Gastrocnemius medialis (tissue), 4 donors: ENCODE results near the gene COL4A3. TPM values are rescaled to one million over a fixed set of nuclear protein-coding genes. Genes with fewer than 3 reads are reported as not detected.
A peak's percentile ranks its signal among the peaks of the same experiment; 100 is the strongest.
"Not testable (repeated sequence)": the region's sequence is repeated elsewhere in the genome, so short reads cannot be mapped to it uniquely, and the experiment has no call there.

Source experiments
- ATAC-seq, 2 donors: fragments of 150-250 bp; one replicate each; pipeline ENCODE4 v1.9.1; 2016
- DNase-seq, 2 donors: peaks; one replicate each; pipeline ENCODE4 v3.0.0-alpha.2; 2019
- H3K27ac ChIP-seq, 4 donors: fragments of 200-600 bp; sonication (generic); 1 replicate in 1 of 4; 2 replicates in 3 of 4; pipeline ENCODE4 v1.5.1; 2016 to 2018; ENCODE audit warnings: mild to moderate bottlenecking in 2 of 4, moderate library complexity in 1 of 4
- H3K27me3 ChIP-seq, 3 donors: fragments of 200-600 bp; sonication (generic) in 2 of 3; 1 replicate in 1 of 3; 2 replicates in 2 of 3; pipeline versions ENCODE4 v1.5.1 to v1.6.0; 2016 to 2019; ENCODE audit warnings: mild to moderate bottlenecking in 1 of 3, moderate library complexity in 1 of 3
- H3K36me3 ChIP-seq, 2 donors: fragments of 200-600 bp; sonication (generic) in 1 of 2; one replicate each; pipeline ENCODE4 v1.5.1; 2017 to 2018
- H3K4me1 ChIP-seq, 2 donors: fragments of 200-600 bp; sonication (generic) in 1 of 2; one replicate each; pipeline ENCODE4 v1.5.1; 2016 to 2017; ENCODE audit warnings: mild to moderate bottlenecking in 2 of 2
- H3K4me3 ChIP-seq, 4 donors: fragments of 200-600 bp; sonication (generic) in 3 of 4; 1 replicate in 1 of 4; 2 replicates in 3 of 4; pipeline ENCODE4 v1.5.1; 2016 to 2019; ENCODE audit warnings: mild to moderate bottlenecking in 2 of 4
- H3K9me3 ChIP-seq, 3 donors: fragments of 200-600 bp; sonication (generic) in 2 of 3; 1 replicate in 1 of 3; 2 replicates in 2 of 3; pipeline ENCODE4 v1.5.1; 2016 to 2019
- POLR2A ChIP-seq, 2 donors: fragments of 450-650 bp; IDR thresholded peaks; one replicate each; pipeline ENCODE4 v1.6.1; 2017; ENCODE audit warnings: antibody characterized with exemption in 2 of 2, mild to moderate bottlenecking in 2 of 2, moderate library complexity in 2 of 2
- in situ Hi-C, 4 donors: fragments of 200-750 bp; cut with MboI; loops; one replicate each; pipeline versions ENCODE4 v1.15.0 to v1.8.0; 2017; ENCODE audit warnings: low sequenced_read_pairs in 4 of 4
- intact Hi-C: fragments of 100-400 bp; cut with DNase I; formaldehyde crosslinking; loops from one replicate; pipeline ENCODE4 v1.15.1; 2023; ENCODE audit warnings: low total_unique reads
- total RNA-seq, 4 donors: library from RNA; depleted of rRNA; stranded (reverse); fragments of >200 nt; gene quantifications; one replicate each; pipeline versions ENCODE4 v1.1.0 to v1.2.3, GENCODE V29; 2016
- TF ChIP-seq, protein P1 (sequence below), 5 experiments: fragments of 450-650 bp in 3 of 5; fragments of 200-600 bp in 2 of 5; sonication (generic) in 2 of 5; IDR thresholded peaks in 4 of 5; conservative IDR thresholded peaks in 1 of 5; 1 replicate in 4 of 5; 2 replicates in 1 of 5; pipeline ENCODE4 v1.5.1; 2016 to 2019; ENCODE audit warnings: antibody characterized with exemption in 5 of 5, mild to moderate bottlenecking in 3 of 5, moderate library complexity in 3 of 5

Gene COL4A3
- total RNA-seq, 4 donors from 2014 or later: 1.9 to 66.8 (median 3.8) TPM

DNA sequence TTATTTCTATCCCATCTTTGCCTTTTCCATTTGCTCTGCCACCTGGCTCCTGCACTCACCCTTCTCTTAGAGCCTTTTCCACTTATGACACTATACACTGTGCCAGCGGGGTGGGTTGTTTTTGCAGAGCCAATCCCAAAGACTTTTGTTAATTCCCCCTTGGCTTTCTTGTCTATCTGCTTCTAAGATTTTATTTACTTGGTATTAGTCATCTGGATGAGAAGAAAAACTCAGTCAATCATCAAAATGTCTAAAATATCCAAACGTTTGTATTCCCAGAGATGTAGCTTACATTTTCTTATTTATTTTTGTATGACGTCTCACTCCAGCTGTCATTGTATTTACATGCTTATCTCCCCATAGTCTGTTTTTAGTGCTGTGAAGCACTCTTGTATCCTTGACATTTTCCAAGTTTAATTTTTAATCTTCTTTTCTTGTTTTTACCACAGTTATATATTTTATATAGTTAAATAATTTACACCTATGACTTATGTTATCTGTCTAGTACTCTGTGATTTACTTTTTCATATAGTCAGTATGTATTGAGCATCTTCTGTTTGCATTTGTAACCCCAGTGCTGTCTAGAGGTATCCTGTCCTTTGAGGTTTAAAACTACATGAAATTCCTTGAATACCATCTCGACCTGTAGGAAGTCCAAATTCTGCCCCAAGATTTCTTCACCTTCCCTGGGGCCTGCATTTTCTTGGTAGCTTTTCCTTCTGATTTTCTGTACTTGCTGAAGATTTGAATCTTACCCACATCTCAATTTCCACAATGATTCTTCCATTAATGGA is 55.1 kb downstream of the COL4A3 start:
- in situ Hi-C loops: no loop called here
- DNase-seq: no peak

DNA sequence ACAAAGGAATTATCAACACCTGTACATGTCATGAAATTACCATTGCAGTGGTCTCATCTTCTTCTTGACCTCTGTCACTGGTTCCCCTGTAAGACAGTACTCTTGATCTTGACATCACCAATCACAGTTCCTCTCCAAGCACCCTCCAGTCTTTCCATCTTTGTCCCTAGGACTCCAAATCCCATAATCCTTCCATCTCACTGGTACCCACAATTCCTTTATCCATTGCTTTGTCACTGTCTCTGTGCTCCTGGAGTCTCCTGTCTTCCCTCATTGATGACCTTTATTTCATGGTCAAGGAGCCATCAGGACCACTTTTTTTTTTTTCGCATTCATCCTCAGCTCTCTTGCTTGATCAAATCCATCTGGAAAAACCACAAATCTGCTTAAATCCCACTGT is 56.7 kb downstream of the COL4A3 start:
- Histone ChIP-seq H3K4me1 (no peaks in the 10 kb centered on the region), H3K27me3 (no peaks in the 10 kb centered on the region), H3K4me3 (no peak overlapping the region), H3K27ac (no peak overlapping the region), H3K9me3 (no peaks in the 10 kb centered on the region), H3K36me3 (no peaks in the 10 kb centered on the region)
- in situ Hi-C loops: no loop called here
- ATAC-seq: no peak
- intact Hi-C loops: no loop called here
- TF ChIP-seq POLR2A (IDR thresholded peaks at IDR 0.05): no peak
- TF ChIP-seq, protein P1, sequence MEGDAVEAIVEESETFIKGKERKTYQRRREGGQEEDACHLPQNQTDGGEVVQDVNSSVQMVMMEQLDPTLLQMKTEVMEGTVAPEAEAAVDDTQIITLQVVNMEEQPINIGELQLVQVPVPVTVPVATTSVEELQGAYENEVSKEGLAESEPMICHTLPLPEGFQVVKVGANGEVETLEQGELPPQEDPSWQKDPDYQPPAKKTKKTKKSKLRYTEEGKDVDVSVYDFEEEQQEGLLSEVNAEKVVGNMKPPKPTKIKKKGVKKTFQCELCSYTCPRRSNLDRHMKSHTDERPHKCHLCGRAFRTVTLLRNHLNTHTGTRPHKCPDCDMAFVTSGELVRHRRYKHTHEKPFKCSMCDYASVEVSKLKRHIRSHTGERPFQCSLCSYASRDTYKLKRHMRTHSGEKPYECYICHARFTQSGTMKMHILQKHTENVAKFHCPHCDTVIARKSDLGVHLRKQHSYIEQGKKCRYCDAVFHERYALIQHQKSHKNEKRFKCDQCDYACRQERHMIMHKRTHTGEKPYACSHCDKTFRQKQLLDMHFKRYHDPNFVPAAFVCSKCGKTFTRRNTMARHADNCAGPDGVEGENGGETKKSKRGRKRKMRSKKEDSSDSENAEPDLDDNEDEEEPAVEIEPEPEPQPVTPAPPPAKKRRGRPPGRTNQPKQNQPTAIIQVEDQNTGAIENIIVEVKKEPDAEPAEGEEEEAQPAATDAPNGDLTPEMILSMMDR (IDR thresholded peaks at IDR 0.05 in 4 of 5, conservative IDR thresholded peaks at IDR 0.05 in 1 of 5): no peak
- DNase-seq: no peak

More for the DNA sequence above, 55.1 kb downstream of the COL4A3 start:
- no peaks in the 10 kb centered on the region for H3K9me3 ChIP-seq
- no peak for ATAC-seq
- H3K36me3 ChIP-seq: no peaks in the 10 kb centered on the region
- H3K27ac ChIP-seq: no peak overlapping the region
- intact Hi-C loops: no loop called here
- H3K4me1 ChIP-seq: no peaks in the 10 kb centered on the region
- TF ChIP-seq, protein P1 (IDR thresholded peaks at IDR 0.05 in 4 of 5, conservative IDR thresholded peaks at IDR 0.05 in 1 of 5): no peak
- TF ChIP-seq POLR2A (IDR thresholded peaks at IDR 0.05): no peak
- H3K4me3 ChIP-seq: no peak overlapping the region
- no peaks in the 10 kb centered on the region for H3K27me3 ChIP-seq

DNA sequence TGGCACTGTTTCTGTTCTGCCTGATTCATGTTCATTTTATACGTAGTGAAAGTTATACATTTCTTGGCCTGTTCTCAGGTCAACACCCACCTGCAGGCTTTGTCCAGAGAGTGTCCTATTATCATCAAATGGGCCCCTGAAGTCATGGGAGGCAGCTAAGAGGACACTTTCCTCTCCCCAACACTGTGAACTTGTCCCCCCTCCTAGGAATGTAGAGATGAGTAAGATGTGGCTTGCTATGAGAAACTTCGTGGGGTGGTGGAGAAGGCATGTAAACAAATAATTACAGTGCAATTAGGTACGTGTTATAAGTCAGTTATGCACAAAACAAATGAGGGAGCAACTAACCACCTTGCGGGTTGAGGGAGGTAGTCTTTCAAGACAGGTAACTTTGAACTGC is 57.9 kb downstream of the COL4A3 start:
- DNase-seq (no peak), ATAC-seq (no peak)
- Histone ChIP-seq H3K9me3 (no peaks in the 10 kb centered on the region), H3K4me3 (no peak overlapping the region), H3K36me3 (no peaks in the 10 kb centered on the region), H3K4me1 (peaks cover 0 to 4% of the 10 kb centered on the region in 2 donors), H3K27me3 (no peaks in the 10 kb centered on the region), H3K27ac (no peak overlapping the region)
- intact Hi-C loops (no loop called here), in situ Hi-C loops (no loop called here)
- no peak for TF ChIP-seq POLR2A (IDR thresholded peaks at IDR 0.05)
- TF ChIP-seq, protein P1 (IDR thresholded peaks at IDR 0.05 in 4 of 5, conservative IDR thresholded peaks at IDR 0.05 in 1 of 5): no peak

DNA sequence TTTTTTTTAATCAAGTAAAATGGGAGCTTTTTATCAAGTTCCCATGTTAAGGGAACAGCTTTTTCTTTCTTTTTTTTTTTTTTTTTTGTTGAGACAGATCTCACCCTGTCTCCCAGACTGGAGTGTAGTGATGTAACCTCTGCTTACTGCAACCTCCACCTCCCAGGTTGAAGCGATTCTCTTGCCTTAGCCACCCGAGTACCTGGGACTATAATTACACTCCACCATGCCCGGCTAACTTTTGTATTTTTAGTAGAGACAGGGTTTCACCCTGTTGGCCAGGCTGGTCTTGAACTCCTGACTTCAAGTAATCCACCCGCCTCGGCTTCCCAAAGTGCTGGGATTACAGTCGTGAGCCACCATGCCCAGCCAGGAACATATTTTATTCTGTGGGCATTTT is 61.2 kb downstream of the COL4A3 start:
- H3K4me3 ChIP-seq, intact Hi-C loops, ATAC-seq, DNase-seq, H3K9me3 ChIP-seq, H3K27me3 ChIP-seq, in situ Hi-C loops, H3K36me3 ChIP-seq: not testable (repeated sequence)
- Histone ChIP-seq H3K4me1 (peaks cover 11 to 15% of the 10 kb centered on the region in 2 donors), H3K27ac (peak overlapping the region in 2 of 4 donors; percentile 84 to 91)

DNA sequence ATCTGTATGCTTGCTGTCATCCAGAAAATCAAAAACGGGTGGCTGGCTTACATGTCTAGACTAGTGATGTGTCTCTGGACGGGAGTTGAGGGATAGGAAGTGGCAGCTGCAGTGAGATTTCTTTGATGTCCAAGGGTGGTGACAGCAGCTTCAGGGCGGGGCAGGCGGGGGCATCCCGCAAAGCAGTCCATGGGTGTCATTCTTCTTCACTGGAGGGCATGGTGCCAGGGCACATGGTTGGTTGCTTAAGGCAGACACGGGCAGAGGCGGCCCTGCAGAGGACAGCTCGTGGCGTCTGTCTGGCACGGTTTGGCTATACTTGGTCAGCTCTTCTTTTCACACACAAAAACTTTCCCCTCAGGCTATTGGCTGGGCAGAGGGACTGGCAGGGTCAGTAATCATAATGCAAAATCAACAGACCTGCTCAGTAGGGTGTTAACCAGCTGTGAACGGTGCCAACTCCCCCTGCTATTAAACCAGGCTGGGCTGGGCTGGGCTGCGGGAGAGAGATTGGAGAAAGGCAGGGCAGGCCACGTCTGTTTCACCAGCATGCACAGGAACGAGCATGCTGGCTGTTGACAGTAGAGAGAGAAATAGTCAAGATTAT is 63.7 kb downstream of the COL4A3 start:
- Histone ChIP-seq H3K27me3 (no peaks in the 10 kb centered on the region), H3K27ac (peak overlapping the region; percentile 80 to 91 (median 86)), H3K9me3 (no peaks in the 10 kb centered on the region), H3K36me3 (no peaks in the 10 kb centered on the region), H3K4me1 (peaks cover 11 to 15% of the 10 kb centered on the region in 2 donors), H3K4me3 (peak overlapping the region in 1 of 4 donors; percentile 9)
- in situ Hi-C loops (no loop called here), intact Hi-C loops (loop anchor here (1.0 kb wide), 1 partner anchor 64 kb away; the partner anchor contains the start of genes COL4A3 and COL4A4)
- peak; percentile 93 to 97 for ATAC-seq
- DNase-seq: peak; percentile 96 to 98
- TF ChIP-seq, protein P1 (IDR thresholded peaks at IDR 0.05 in 4 of 5, conservative IDR thresholded peaks at IDR 0.05 in 1 of 5): no peak
- peak in 1 of 2 donors; percentile 32 for TF ChIP-seq POLR2A (IDR thresholded peaks at IDR 0.05)
